HG03066 (cell line): ENCODE measurements around the gene BRMS1L.

Source experiments
- ATAC-seq: cut with Tn5 transposase; IDR thresholded peaks from one replicate; pipeline ENCODE4 v1.9.1; 2021; ENCODE audit warnings: low read depth; ENCODE audit not compliant: unreplicated experiment

Gene BRMS1L

DNA sequence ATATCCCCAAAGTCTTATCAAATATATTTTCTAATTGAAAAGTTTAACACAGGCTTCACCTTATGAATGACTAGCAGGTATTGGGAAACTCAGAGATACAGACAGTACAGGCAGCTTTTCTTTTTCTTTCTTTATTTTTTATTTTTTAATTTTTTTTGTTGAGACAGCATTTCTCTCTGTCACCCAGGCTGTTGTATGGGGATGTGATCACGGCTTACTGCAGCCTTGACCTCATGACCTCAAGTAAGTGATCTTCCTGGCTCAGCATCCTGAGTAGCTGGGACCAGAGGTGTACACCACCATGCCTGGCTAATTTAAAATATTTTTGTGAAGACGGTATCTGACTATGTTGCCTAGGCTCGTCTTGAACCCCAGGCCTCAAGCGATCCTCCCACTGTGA is 85.0 kb downstream of the BRMS1L start:
- no peak for ATAC-seq

GRCh38 chr14:35915185-35915584 is 89.0 kb downstream of the BRMS1L start:
- no peak for ATAC-seq

GRCh38 chr14:35915775-35916174 is 89.6 kb downstream of the BRMS1L start:
- no peak for ATAC-seq
